ENCODE data around the gene TDP1. TPM values are rescaled to one million over a fixed set of nuclear protein-coding genes. Genes with fewer than 3 reads are reported as not detected.
"Not testable (repeated sequence)": the region's sequence is repeated elsewhere in the genome, so short reads cannot be mapped to it uniquely, and the experiment has no call there.

Gene TDP1
- total and polyA plus RNA-seq, 2 experiments from 2014 or later = 12.1 to 19.4 TPM

- no peaks in the 10 kb centered on the region for H3K79me2 ChIP-seq
- DNase-seq (ENCODE audit: low spot score) = no peak
- TF ChIP-seq, protein P1, sequence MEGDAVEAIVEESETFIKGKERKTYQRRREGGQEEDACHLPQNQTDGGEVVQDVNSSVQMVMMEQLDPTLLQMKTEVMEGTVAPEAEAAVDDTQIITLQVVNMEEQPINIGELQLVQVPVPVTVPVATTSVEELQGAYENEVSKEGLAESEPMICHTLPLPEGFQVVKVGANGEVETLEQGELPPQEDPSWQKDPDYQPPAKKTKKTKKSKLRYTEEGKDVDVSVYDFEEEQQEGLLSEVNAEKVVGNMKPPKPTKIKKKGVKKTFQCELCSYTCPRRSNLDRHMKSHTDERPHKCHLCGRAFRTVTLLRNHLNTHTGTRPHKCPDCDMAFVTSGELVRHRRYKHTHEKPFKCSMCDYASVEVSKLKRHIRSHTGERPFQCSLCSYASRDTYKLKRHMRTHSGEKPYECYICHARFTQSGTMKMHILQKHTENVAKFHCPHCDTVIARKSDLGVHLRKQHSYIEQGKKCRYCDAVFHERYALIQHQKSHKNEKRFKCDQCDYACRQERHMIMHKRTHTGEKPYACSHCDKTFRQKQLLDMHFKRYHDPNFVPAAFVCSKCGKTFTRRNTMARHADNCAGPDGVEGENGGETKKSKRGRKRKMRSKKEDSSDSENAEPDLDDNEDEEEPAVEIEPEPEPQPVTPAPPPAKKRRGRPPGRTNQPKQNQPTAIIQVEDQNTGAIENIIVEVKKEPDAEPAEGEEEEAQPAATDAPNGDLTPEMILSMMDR (IDR thresholded peaks at IDR 0.05; ENCODE audit: poor library complexity) = no peak
- no peak for TF ChIP-seq EZH2 (IDR thresholded peaks at IDR 0.05; ENCODE audit: borderline replicate concordance)
- TF ChIP-seq EZH2phosphoT487 (IDR thresholded peaks at IDR 0.05; ENCODE audit: low read depth, severe bottlenecking, unreplicated experiment) = no peak
Measured at GRCh38 chr14:90087433-90087832, 131.7 kb downstream of the TDP1 start.

DNA sequence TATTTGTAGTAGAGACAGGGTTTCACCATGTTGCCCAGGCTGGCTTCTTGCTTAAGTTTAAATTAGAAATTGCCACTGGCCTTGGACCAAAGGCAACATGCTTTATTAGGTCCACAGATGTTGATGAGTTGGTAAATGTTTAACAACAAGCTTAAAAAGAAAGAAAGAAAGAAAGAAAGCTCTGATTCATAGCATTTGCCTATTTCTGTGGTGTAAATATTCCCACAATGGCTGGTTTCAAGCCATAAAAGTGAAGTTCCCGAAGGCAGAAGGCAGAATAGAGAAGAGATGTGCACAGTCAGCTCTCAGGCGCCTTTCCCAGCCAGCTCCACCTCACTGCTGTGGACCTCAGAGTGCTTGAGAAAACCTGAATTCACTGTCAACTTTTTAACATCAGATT is 132.4 kb downstream of the TDP1 start:
- 82% methylated on average over 2 of the region's 2 CpGs for WGBS (ENCODE audit: low lambda C conversion rate, missing lambda C conversion rate)
- Histone ChIP-seq H3K79me2 (no peaks in the 10 kb centered on the region), H3K4me3 (no peak overlapping the region), H3K27ac (no peak overlapping the region), H3K4me1 (ENCODE audit: insufficient read depth) (no peaks in the 10 kb centered on the region), H3K36me3 (replicated peaks; ENCODE audit: insufficient read depth, low read depth) (no peaks in the 10 kb centered on the region), H2AFZ (no peak overlapping the region), H3K9me2 (replicated peaks; ENCODE audit: insufficient read depth) (no peaks in the 10 kb centered on the region), H3K9me3 (ENCODE audit: low read depth) (no peaks in the 10 kb centered on the region), H3K4me2 (no peak overlapping the region), H4K20me1 (ENCODE audit: insufficient read depth, poor library complexity, severe bottlenecking) (no peaks in the 10 kb centered on the region), H3K27me3 (no peaks in the 10 kb centered on the region)
- TF ChIP-seq EZH2phosphoT487 (IDR thresholded peaks at IDR 0.05; ENCODE audit: low read depth, severe bottlenecking, unreplicated experiment) (no peak), EZH2 (IDR thresholded peaks at IDR 0.05; ENCODE audit: borderline replicate concordance) (no peak)
- TF ChIP-seq, protein P1 (IDR thresholded peaks at IDR 0.05; ENCODE audit: poor library complexity) = no peak
- no peak for DNase-seq (ENCODE audit: low spot score)

More at GRCh38 chr14:90087433-90087832, 131.7 kb downstream of the TDP1 start:
- H2AFZ ChIP-seq = no peak overlapping the region
- no peaks in the 10 kb centered on the region for H3K27me3 ChIP-seq
- no peaks in the 10 kb centered on the region for H4K20me1 ChIP-seq (ENCODE audit: insufficient read depth, poor library complexity, severe bottlenecking)
- no peak overlapping the region for H3K4me2 ChIP-seq
- 92% methylated on average over 6 of the region's 6 CpGs for WGBS (ENCODE audit: low lambda C conversion rate, missing lambda C conversion rate)
- H3K9me2 ChIP-seq (replicated peaks; ENCODE audit: insufficient read depth) = no peaks in the 10 kb centered on the region
- H3K4me1 ChIP-seq (ENCODE audit: insufficient read depth) = no peaks in the 10 kb centered on the region
- H3K27ac ChIP-seq = no peak overlapping the region
- H3K36me3 ChIP-seq (replicated peaks; ENCODE audit: insufficient read depth, low read depth) = no peaks in the 10 kb centered on the region
- no peaks in the 10 kb centered on the region for H3K9me3 ChIP-seq (ENCODE audit: low read depth)
- H3K4me3 ChIP-seq = no peak overlapping the region

GRCh38 chr14:90089486-90089885 is 133.8 kb downstream of the TDP1 start:
- DNase-seq (ENCODE audit: low spot score); H4K20me1 ChIP-seq (ENCODE audit: insufficient read depth, poor library complexity, severe bottlenecking); H3K4me1 ChIP-seq (ENCODE audit: insufficient read depth); H3K4me2 ChIP-seq; H3K36me3 ChIP-seq (replicated peaks; ENCODE audit: insufficient read depth, low read depth); H3K79me2 ChIP-seq; H3K4me3 ChIP-seq; H3K9me2 ChIP-seq (replicated peaks; ENCODE audit: insufficient read depth); H3K9me3 ChIP-seq (ENCODE audit: low read depth); H2AFZ ChIP-seq; H3K27ac ChIP-seq; H3K27me3 ChIP-seq: not testable (repeated sequence)
- 30% methylated on average over 6 of the region's 6 CpGs for WGBS (ENCODE audit: low lambda C conversion rate, missing lambda C conversion rate)

GRCh38 chr14:90091393-90091792 is 135.7 kb downstream of the TDP1 start:
- H4K20me1 ChIP-seq (ENCODE audit: insufficient read depth, poor library complexity, severe bottlenecking) = no peaks in the 10 kb centered on the region
- H3K4me3 ChIP-seq = no peak overlapping the region
- no peak overlapping the region for H2AFZ ChIP-seq
- no peaks in the 10 kb centered on the region for H3K79me2 ChIP-seq
- TF ChIP-seq EZH2phosphoT487 (IDR thresholded peaks at IDR 0.05; ENCODE audit: low read depth, severe bottlenecking, unreplicated experiment) (no peak), EZH2 (IDR thresholded peaks at IDR 0.05; ENCODE audit: borderline replicate concordance) (no peak)
- TF ChIP-seq, protein P1 (IDR thresholded peaks at IDR 0.05; ENCODE audit: poor library complexity) = no peak
- no peak overlapping the region for H3K4me2 ChIP-seq
- H3K36me3 ChIP-seq (replicated peaks; ENCODE audit: insufficient read depth, low read depth) = no peaks in the 10 kb centered on the region
- H3K9me3 ChIP-seq (ENCODE audit: low read depth) = no peaks in the 10 kb centered on the region
- DNase-seq (ENCODE audit: low spot score) = no peak
- no peaks in the 10 kb centered on the region for H3K9me2 ChIP-seq (replicated peaks; ENCODE audit: insufficient read depth)
- no peak overlapping the region for H3K27ac ChIP-seq
- H3K27me3 ChIP-seq = no peaks in the 10 kb centered on the region
- WGBS (ENCODE audit: low lambda C conversion rate, missing lambda C conversion rate) = 63% methylated on average over 1 of the region's 1 CpG
- no peaks in the 10 kb centered on the region for H3K4me1 ChIP-seq (ENCODE audit: insufficient read depth)
